ENCODE results near the gene ARPC5.

Gene ARPC5

GRCh38 chr1:183611021-183611420 is 24.6 kb downstream of the ARPC5 start:
- DNase-seq (ENCODE audit: low read depth, low spot score): no peak

DNA sequence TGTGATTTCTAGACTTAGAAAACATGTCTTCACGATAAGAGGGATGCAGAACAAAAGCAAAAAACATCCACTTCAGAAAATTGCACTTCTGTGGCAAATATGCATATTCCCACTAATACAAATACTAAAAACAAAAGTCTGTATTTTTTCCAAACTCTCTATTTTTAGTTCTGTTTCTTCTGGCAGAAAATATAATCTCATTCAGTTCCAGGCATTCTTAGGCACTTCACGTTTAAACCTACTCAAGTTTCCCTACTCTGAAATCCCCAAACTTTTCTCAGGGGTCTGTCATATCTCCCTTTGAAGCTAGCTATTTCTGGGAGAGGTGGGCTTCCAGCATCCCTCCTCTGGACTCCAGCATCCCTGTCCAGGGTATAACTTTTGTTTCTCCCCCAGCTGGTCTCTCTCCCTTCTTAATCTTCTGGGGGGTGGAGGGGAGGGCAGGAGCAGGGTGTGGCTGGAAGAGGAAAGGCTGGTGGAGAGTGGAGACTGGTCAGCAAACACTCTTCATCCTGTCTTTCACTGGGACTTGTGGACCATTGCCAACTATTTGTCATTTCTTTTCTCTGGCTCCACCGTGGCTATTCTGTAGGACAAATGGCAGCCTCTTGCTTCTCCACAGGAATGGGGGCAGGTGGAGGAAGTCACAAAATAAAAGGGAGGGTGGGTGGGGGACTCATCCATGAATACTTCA is 25.7 kb downstream of the ARPC5 start:
- DNase-seq (ENCODE audit: low read depth, low spot score): no peak

GRCh38 chr1:183609313-183609712 is 26.3 kb downstream of the ARPC5 start:
- DNase-seq (ENCODE audit: low read depth, low spot score): no peak

DNA sequence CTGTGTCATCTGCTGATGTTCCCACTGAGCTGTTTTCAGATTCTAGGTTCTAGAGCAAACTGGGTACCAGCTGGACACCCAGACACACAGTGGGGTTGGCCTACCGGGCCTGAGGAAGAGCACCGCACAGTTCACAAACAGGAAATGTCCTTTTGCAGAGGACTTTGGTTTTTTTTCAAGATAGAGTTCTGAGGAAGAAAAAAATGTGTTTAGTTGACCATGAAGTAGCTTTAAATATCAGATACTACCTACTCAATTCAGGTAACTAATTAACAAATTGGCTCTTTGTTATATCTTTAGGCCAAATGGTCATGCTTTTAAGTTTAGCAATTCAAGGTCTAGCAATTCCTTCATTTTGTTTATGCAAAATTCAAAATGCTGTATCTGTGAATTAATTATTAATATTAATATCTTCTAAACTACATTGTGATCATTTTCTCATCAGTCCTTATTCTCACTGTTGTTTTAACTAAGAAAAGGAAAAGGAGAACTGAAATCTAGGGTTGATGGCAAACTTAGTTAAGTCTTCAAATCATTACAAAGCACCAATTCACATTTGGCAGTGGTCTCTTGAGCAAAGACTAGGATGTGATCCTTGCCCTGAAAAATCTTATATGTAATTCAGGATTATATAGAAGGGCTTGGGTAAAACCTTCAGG is 28.1 kb downstream of the ARPC5 start:
- no peak for DNase-seq (ENCODE audit: low read depth, low spot score)

DNA sequence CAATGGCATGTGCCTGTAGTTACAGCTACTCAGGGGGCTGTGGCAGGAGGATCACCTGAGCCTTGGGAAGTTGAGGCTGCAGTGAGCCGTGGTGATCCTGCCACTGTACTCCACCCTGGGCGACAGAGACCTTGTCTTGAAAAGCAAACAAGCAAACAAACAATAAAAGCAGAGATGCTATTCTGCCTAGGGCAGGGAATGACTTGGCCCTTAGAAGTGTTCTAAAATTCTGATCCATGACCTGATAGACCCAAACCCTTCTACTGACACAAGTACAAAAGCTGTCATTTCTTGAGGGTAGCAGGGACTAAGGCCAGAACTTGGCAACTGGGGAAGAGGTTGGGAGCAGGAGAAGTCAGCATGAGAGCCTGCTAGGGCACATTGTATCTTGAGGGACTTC is 29.7 kb downstream of the ARPC5 start:
- no peak for DNase-seq (ENCODE audit: low read depth, low spot score)

GRCh38 chr1:183604815-183605214 is 30.8 kb downstream of the ARPC5 start:
- DNase-seq (ENCODE audit: low read depth, low spot score): no peak

- DNase-seq (ENCODE audit: low read depth, low spot score): peak; percentile 37
These were observed 31.4 kb downstream of the ARPC5 start for GRCh38 chr1:183604038-183604808.

DNA sequence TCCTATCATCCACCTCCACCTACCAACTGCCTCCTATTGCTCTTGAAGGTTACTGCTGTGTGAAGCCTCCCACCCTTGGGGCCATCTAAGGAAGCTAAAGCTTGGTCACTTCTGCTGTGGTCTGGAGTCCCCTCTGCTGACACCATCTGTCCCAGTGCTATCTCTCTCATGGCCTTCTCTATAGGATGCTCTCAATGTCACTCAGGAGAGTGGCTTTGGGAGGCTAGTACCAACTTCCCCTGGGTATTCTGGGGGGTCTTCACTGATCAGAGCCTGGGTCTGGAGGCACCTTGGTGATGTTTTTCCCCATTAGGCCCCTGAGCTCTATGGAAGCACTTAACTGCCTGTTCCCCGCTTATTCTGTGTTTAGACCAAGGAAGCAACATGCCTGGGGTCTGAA is 33.1 kb downstream of the ARPC5 start:
- no peak for DNase-seq (ENCODE audit: low read depth, low spot score)

- no peak for DNase-seq (ENCODE audit: low read depth, low spot score)
These were observed 34.9 kb downstream of the ARPC5 start for GRCh38 chr1:183600634-183601033.

GRCh38 chr1:183600136-183600535 is 35.4 kb downstream of the ARPC5 start:
- no peak for DNase-seq (ENCODE audit: low read depth, low spot score)

DNA sequence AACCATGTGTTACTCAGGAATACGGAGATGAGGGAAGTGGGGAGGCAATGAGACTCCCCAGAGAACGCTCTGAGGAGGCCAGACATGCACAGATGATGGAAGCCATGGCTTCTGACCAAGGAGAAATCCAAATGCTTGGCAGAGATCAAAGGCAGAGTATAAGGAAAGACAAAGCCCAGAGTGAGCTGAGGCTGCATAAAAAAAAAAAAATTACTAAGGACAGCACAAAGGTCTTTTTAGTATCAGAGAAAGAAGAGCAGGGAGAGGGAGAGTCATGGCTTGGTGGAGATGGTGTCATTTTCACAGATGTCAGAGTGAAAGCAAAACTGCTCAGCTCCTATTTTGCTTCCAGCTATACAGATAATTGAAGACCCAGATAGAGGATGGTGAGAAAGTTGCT is 37.2 kb downstream of the ARPC5 start:
- DNase-seq (ENCODE audit: low read depth, low spot score): no peak

- DNase-seq (ENCODE audit: low read depth, low spot score): no peak
These were observed 37.8 kb downstream of the ARPC5 start for GRCh38 chr1:183597656-183598347.

GRCh38 chr1:183596500-183596899 is 39.1 kb downstream of the ARPC5 start:
- no peak for DNase-seq (ENCODE audit: low read depth, low spot score)

DNA sequence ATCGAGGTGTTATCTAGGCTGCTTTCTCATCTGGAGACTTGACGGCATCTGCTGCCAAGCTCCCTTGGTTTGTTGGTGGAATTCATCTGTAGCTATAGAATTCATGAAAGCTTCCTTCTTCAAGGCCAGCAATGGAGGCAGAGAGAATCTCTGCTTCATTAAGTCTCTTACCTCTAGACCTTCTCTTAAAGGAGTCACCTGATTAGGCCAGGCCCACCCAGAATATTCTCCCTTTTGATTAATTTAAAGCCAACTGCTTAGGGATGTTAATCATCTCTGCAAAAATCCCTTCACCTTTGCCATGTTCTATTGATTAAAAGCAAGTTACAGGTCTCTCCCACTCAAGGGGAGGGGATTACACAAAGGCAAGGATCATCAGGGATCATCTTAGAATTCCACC is 40.0 kb downstream of the ARPC5 start:
- no peak for DNase-seq (ENCODE audit: low read depth, low spot score)

GRCh38 chr1:183593356-183593755 is 42.2 kb downstream of the ARPC5 start:
- no peak for DNase-seq (ENCODE audit: low read depth, low spot score)

DNA sequence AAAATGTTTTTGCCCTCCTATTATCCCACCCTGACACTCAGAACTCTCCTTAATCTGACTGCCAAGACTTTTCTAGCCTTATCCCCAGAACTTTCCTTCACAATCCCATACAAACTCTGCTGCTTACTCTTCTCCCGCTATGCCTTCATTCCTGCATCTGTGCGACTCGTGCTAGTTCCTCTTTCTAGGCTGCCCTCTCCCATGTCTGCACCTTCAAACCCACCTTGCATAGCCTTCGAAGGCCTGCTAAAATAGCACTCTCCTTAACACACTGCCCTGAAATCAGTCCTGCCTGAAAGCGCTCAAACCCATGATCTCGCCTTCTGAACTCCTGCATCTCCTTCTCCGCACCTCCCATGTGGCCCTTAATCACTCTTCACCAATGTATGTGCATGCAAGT is 42.9 kb downstream of the ARPC5 start:
- DNase-seq (ENCODE audit: low read depth, low spot score): no peak

- DNase-seq (ENCODE audit: low read depth, low spot score): no peak
These were observed 45.1 kb downstream of the ARPC5 start, which contains the start of gene NCF2 for GRCh38 chr1:183590244-183591191. Gene NCF2, minus strand, starts transcription at chr1:183590459. Its CDS starts 130 bp downstream, at chr1:183590329.

GRCh38 chr1:183589874-183590243 is 45.7 kb downstream of the ARPC5 start:
- no peak for DNase-seq (ENCODE audit: low read depth, low spot score)

GRCh38 chr1:183589384-183589783 is 46.2 kb downstream of the ARPC5 start:
- DNase-seq (ENCODE audit: low read depth, low spot score): no peak

GRCh38 chr1:183588827-183589226 is 46.8 kb downstream of the ARPC5 start:
- no peak for DNase-seq (ENCODE audit: low read depth, low spot score)

- no peak for DNase-seq (ENCODE audit: low read depth, low spot score)
These were observed 48.7 kb downstream of the ARPC5 start for GRCh38 chr1:183586926-183587325.
